GM21576 (cell line): ENCODE data around the gene ZSCAN10.
"Not testable (repeated sequence)": the region's sequence is repeated elsewhere in the genome, so short reads cannot be mapped to it uniquely, and the experiment has no call there.

Experiments used
- ATAC-seq: cut with Tn5 transposase; IDR thresholded peaks from one replicate; pipeline ENCODE4 v1.9.1; 2021; ENCODE audit warnings: mild to moderate bottlenecking, moderate library complexity; ENCODE audit not compliant: unreplicated experiment

The ZSCAN10 gene

DNA sequence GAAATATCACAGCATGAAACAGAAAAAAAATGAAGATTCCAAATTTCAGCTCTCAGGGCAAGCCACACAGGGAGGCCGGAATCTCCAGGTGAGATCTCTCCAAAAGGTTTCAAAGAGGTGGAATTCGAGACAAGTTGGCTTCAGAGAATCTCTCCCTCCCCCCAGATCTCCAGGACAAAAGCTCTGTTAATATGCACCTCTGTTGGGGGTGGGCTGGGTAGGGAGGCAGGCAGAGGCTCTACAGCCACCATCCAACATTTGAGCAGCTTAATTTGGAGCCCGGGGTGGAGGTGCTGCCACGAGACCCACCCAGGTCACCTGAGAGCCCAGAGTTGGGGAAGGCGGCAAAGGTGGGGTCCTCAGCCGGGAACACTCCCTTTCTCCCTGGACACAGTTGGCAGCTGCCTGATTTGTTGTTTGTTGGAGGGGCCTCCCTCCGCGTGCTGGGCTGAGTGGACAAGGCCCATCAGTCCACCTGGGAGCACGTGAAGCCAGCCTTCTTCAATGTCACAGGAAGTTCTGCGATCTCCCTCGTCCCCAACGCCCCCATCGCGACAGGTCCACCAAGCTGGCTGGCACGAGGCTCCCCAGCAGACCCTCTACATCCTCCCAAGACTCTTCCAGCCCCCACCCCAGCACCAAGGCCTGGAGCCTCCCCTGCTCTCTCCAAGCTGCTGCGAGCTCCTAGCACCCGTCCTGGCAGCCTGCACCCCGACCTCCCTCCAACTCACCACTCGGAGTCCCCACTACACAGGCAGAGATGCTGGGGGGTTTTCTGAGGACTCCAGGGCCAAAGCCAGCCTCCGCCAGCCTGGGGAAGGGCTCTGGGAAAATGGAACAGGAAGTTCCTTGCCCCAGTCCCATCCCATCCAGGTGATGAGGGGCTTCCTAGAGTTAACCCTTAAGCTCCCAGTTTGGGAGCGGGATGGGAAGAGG lies at the start of gene ZSCAN10:
Gene ZSCAN10 (minus strand): TSS at position 836 of the 936 bp plus-strand sequence. CDS start 6,357 bp downstream, outside the sequence.
- no peak for ATAC-seq

- ATAC-seq: no peak
Measured at GRCh38 chr16:3148256-3149192, 49.4 kb upstream of the ZSCAN10 start.

DNA sequence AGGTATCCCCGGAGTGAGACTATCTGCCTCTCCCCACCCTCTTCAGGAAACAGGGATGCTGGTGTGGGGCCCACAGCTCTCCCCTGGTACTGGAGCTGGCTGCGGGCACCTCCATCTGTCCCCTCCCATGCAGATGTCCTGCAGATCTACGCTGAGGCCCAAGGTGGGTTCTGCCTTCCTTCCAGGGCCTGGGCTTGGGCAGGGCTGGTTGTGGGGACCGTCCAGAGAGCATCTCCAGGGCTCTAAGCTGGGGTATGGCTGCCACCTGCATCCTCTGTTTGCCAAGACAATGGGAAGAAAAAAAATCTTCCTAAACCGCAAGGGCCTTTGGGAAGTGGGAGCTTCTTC lies 48.6 kb upstream of the ZSCAN10 start:
- ATAC-seq: no peak

DNA sequence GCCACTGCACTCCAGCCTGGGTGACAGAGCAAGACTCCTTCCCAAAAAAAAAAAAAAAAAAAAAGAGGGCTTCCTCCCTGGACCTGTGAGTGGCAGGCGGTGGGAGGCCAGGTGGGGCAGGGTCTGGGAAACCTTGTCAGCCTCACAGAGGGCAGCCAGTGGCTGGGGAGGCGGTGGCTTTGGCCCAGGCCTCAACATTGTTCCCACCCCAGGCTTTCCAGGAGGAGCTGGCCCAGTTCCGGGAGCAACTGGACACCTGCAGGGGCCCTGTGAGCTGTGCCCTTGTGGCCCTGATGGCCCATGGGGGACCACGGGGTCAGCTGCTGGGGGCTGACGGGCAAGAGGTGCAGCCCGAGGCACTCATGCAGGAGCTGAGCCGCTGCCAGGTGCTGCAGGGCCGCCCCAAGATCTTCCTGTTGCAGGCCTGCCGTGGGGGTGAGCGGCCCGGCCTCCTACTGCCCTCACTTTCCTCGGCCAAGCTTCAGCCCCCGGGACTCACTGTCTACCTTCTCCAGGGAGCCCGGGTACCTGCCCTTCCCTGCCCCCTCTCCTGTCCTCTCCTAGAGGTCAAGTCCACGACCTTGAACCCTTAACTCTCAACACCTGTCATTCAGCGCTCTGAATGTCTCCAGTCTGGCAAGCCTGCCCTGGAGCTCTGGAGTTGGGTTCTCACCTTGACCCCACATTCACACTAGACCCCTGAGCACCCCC lies 48.1 kb upstream of the ZSCAN10 start:
- no peak for ATAC-seq

GRCh38 chr16:3145660-3146059 lies 46.6 kb upstream of the ZSCAN10 start:
- ATAC-seq: no peak

DNA sequence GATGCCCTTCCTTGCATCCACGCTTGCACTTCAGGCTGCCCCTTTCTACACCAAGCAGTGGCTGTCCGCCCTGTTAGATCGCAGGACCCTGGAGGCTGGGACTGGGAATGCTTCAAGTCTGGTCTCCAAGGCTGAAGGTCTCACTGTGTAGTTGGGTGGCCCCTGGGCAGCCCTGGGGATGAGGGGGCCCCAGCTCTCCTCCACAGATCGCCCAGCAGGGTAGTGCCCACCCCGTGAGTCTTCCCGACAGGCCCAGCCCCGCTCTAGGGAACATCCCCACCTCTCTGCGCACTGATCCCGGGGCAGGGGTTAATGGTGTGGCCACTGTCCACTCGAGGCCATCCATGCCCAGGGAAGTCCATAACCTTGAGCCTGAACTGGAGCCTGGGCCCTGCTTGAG lies 46.1 kb upstream of the ZSCAN10 start:
- ATAC-seq: no peak

- no peak for ATAC-seq
Measured at GRCh38 chr16:3144321-3144983, 45.4 kb upstream of the ZSCAN10 start.

- ATAC-seq: no peak
Measured at GRCh38 chr16:3143598-3144320, 44.7 kb upstream of the ZSCAN10 start.

- no peak for ATAC-seq
Measured at GRCh38 chr16:3143189-3143588, 44.1 kb upstream of the ZSCAN10 start.

GRCh38 chr16:3142770-3143169 lies 43.7 kb upstream of the ZSCAN10 start:
- no peak for ATAC-seq

- no peak for ATAC-seq
Measured at GRCh38 chr16:3142327-3142726, 43.2 kb upstream of the ZSCAN10 start.

- ATAC-seq: no peak
Measured at GRCh38 chr16:3141781-3142311, 42.8 kb upstream of the ZSCAN10 start.

GRCh38 chr16:3140603-3141427 lies 41.7 kb upstream of the ZSCAN10 start:
- no peak for ATAC-seq

DNA sequence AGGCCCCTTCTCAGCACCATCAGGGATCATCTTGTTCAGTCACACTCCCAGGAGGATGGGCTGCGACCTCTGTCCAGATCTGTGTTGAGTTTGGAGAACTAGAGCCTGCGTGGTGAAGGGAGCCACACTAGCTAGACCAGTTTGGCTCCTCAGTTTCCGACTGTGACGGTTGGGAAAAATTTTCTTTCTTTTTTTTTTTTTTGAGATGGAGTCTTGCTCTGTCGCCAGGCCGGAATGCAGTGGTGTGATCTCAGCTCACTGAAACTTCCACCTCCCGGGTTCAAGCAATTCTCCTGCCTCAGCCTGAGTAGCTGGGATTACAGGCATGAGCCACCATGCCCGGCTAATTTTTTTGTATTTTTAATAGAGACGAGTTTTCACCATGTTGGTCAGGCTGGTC lies 40.5 kb upstream of the ZSCAN10 start:
- ATAC-seq: not testable (repeated sequence)

GRCh38 chr16:3138823-3139426 lies 39.8 kb upstream of the ZSCAN10 start:
- ATAC-seq: no peak

DNA sequence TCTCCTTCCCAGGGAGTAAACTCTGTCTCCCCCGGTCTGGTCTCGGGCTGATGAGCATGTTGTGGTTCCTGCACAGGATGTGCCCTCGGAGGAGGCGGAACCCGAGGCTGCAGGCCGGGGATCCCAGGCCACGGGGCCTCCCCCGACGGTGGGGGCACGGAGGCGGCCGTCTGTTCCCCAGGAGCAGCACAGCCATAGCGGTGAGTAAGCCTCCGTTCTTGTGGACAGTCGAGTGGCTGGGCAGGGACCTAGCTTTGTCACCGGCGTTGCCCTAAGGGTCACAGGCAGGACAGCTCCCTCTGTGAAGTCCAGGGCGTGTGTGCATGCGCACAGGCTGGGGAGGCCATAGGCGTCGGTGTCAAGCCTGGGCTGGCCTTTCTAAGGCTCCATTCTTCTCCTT lies 39.2 kb upstream of the ZSCAN10 start:
- no peak for ATAC-seq

GRCh38 chr16:3137267-3137666 lies 38.2 kb upstream of the ZSCAN10 start:
- ATAC-seq: no peak

DNA sequence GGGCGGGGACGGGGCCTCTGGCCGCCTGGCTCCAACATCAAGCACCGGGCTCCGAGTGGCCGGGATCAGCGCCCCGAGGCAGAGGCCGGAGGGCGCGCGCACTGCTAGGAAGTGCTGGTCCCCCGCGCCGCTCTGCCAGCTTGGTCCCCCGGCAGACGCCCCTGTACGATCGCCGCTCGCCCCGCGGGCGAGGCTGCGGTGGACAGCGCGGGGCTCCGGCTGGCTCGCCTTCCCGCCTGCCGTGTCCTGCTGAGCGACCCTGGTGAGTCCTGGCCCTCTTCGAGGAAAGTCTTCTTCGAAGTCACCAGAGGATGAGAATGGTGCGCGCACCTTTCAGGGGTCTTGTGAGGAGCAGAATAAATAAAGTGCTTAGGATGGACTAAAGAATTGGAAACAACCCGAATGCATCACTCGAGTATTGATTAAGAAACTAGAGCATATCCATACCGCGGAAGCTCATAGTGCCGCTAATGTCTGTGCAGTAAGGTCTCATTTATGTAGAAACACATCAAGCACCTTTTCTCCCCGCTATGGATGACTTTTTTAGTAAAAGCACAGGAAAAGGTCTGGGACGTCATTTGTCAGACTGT lies 36.1 kb upstream of the ZSCAN10 start:
- ATAC-seq: no peak
